Type B pancreatic cell (in vitro differentiated cells): ENCODE results near the gene DCAF10. TPM values are rescaled to one million over a fixed set of nuclear protein-coding genes. Genes with fewer than 3 reads are reported as not detected.
A peak's percentile ranks its signal among the peaks of the same experiment; 100 is the strongest.
"Not testable (repeated sequence)": the region's sequence is repeated elsewhere in the genome, so short reads cannot be mapped to it uniquely, and the experiment has no call there.

Experiments used
- DNase-seq: peaks from one replicate; pipeline ENCODE4 v3.0.0; 2021; ENCODE audit warnings: mixed read lengths; ENCODE audit not compliant: unreplicated experiment; ENCODE audit errors: extremely low spot score
- H3K27ac Mint-ChIP-seq: 2 replicates; pipeline ENCODE4 v1.8.0; 2021; ENCODE audit warnings: mild to moderate bottlenecking, mixed read lengths
- H3K27me3 Mint-ChIP-seq: 2 replicates; pipeline ENCODE4 v1.8.0; 2021; ENCODE audit warnings: mixed read lengths
- H3K36me3 Mint-ChIP-seq: 2 replicates; pipeline ENCODE4 v1.8.0; 2021; ENCODE audit warnings: mixed read lengths
- H3K4me1 Mint-ChIP-seq: one replicate; pipeline ENCODE4 v1.8.0; 2021; ENCODE audit warnings: mixed read lengths; ENCODE audit not compliant: unreplicated experiment
- H3K4me3 Mint-ChIP-seq: 2 replicates; pipeline ENCODE4 v1.8.0; 2021; ENCODE audit warnings: mild to moderate bottlenecking, mixed read lengths
- H3K9me3 Mint-ChIP-seq: 2 replicates; pipeline ENCODE4 v1.8.0; 2021; ENCODE audit warnings: mixed read lengths
- CTCF ChIP-seq: fragments of 200-600 bp; sonication (generic); conservative IDR thresholded peaks from 2 replicates; pipeline ENCODE4 v1.5.0; 2021; ENCODE audit warnings: antibody characterized with exemption, mild to moderate bottlenecking
- long read RNA-seq: library from polyadenylated mRNA; unstranded; transcript quantifications from one replicate; pipeline ENCODE4 v2.0.0, GENCODE V29; 2020
- total RNA-seq: library from RNA; stranded (reverse); gene quantifications from 2 replicates; pipeline ENCODE4 v1.2.1, GENCODE V29; 2021; ENCODE audit warnings: low replicate concordance

The DCAF10 gene, protein sequence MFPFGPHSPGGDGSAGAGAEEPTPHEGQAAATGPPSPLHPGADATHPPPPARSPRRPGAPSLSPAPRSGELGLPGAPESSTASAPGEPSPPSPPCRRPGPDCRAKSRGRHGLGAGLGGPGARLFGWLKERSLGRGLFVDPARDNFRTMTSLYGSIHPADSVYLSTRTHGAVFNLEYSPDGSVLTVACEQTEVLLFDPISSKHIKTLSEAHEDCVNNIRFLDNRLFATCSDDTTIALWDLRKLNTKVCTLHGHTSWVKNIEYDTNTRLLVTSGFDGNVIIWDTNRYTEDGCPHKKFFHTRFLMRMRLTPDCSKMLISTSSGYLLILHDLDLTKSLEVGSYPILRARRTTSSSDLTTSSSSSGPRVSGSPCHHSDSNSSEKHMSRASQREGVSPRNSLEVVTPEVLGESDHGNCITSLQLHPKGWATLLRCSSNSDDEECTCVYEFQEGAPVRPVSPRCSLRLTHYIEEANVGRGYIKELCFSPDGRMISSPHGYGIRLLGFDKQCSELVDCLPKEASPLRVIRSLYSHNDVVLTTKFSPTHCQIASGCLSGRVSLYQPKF
- 30.2 and 31.2 TPM in 2 replicates for total RNA-seq
- long read RNA-seq, partial matches to known transcripts, result 4 of 19 reads
- long read RNA-seq, other reads (novel, unspliced or antisense), result 12 of 19 reads

DNA sequence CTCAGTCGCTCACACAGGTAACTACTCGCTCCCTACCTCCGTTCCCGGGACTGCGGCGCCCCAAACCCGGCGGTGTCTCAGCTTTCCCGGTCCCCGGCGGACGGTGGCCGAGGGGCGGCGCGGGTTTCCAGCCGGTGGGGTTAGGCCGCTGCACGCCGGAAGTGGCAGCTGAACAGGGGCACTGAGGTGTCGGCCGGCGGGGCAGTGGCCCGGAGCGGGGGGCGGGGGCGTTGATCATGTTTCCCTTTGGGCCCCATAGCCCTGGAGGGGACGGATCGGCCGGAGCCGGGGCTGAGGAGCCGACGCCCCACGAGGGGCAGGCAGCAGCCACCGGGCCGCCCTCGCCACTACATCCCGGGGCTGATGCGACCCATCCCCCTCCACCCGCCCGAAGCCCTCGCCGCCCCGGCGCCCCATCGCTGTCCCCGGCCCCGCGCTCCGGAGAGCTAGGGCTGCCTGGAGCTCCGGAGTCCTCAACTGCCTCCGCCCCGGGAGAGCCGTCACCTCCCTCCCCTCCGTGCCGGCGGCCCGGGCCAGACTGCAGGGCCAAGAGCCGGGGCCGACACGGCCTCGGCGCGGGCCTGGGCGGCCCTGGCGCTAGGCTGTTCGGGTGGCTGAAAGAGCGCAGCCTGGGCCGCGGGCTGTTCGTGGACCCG, at the start of gene DCAF10:
DCAF10 (plus strand) TSS at position 167 of the 656 bp plus-strand sequence; CDS start at position 237, 70 bp downstream.
- DNase-seq, result peak; percentile 95
- peaks cover 5% of the 10 kb centered on the region for H3K9me3 Mint-ChIP-seq
- peaks cover 28% of the 10 kb centered on the region for H3K4me1 Mint-ChIP-seq
- H3K27me3 Mint-ChIP-seq, result no peaks in the 10 kb centered on the region
- H3K27ac Mint-ChIP-seq, result peak within 1 kb of the TSS; percentile 94
- H3K4me3 Mint-ChIP-seq, result peak within 1 kb of the TSS; percentile 98
- TF ChIP-seq CTCF, result peak; percentile 15
- H3K36me3 Mint-ChIP-seq, result peaks cover 8% of the 10 kb centered on the region

GRCh38 chr9:37751186-37751585, 49.4 kb upstream of the DCAF10 start:
- no peak for TF ChIP-seq CTCF
- H3K9me3 Mint-ChIP-seq, result no peaks in the 10 kb centered on the region
- peak overlapping the region; percentile 61 for H3K4me3 Mint-ChIP-seq
- H3K27me3 Mint-ChIP-seq, result peaks cover 5% of the 10 kb centered on the region
- DNase-seq, result no peak
- H3K36me3 Mint-ChIP-seq, result no peaks in the 10 kb centered on the region
- H3K27ac Mint-ChIP-seq, result no peak overlapping the region
- H3K4me1 Mint-ChIP-seq, result peaks cover 14% of the 10 kb centered on the region

DNA sequence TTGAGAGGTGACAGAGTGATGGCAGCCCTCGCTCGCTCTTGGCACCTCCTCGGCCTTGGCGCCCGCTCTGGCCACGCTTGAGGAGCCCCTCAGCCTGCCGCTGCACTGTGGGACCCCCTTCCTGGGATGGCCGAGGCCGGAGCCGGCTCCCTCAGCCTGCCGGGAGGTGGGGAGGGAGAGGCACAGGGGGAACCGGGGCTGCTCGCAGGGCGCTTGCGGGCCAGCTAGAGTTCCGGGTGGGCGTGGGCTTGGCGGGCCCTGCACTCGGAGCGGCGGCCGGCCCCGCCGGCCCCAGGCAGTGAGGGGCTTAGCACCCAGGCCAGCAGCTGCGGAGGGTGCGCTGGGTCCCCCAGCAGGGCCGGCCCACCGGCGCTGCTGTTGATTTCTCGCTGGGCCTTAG, 48.9 kb upstream of the DCAF10 start:
- not testable (repeated sequence) for H3K36me3 Mint-ChIP-seq, H3K27me3 Mint-ChIP-seq, DNase-seq, H3K4me3 Mint-ChIP-seq, H3K9me3 Mint-ChIP-seq, H3K27ac Mint-ChIP-seq
- H3K4me1 Mint-ChIP-seq, result peaks cover 14% of the 10 kb centered on the region

GRCh38 chr9:37752112-37752511, 48.5 kb upstream of the DCAF10 start:
- DNase-seq, H3K27me3 Mint-ChIP-seq, H3K36me3 Mint-ChIP-seq, H3K9me3 Mint-ChIP-seq, H3K4me3 Mint-ChIP-seq, H3K27ac Mint-ChIP-seq: not testable (repeated sequence)
- peaks cover 14% of the 10 kb centered on the region for H3K4me1 Mint-ChIP-seq

DNA sequence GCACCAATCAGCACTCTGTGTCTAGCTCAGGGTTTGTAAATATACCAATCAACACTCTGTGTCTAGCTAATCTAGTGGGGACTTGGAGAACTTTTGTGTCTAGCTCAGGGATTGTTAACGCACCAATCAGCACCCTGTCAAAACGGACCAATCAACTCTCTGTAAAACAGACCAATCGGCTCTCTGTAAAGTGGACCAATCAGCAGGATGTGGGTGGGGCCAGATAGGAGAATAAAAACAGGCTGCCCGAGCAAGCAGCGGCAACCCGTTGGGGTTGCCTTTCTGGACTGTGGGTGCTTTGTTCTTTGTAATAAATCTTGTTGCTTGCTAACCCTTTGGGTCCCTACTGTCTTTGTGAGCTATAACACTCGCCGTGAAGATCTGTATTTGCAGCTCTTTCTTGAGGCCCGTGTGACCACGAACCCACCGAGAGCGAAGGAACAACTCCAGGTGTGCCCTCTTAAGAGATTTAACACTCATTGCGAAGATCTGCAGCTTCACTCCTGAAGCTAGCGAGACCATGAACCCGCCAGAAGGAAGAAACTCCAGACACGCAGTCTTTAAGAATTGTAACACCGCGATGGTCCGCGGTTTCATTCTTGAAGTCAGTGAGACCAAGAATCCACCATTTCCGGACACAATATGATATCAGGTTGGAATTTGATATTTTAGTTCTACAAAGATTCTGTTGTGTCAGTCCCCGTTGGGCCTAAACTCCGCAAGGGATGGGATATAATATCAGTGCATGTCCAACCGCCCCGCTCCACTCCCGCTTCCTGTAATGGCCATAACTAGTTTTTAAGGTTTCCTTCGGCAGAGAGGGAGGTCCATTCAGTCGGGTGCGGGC, 47.7 kb upstream of the DCAF10 start:
- peak overlapping the region; percentile 98 for H3K4me3 Mint-ChIP-seq
- TF ChIP-seq CTCF, result no peak

GRCh38 chr9:37753489-37754190, 47.0 kb upstream of the DCAF10 start, which contains the start of gene TRMT10B:
TSS of gene TRMT10B (plus strand) at chr9:37753805. CDS start at chr9:37761932, 8,127 bp downstream.
- Mint-ChIP-seq H3K27me3 (peaks cover 5% of the 10 kb centered on the region), H3K27ac (peak within 1 kb of the TSS; percentile 86), H3K4me3 (peak within 1 kb of the TSS; percentile 98), H3K36me3 (no peaks in the 10 kb centered on the region), H3K4me1 (peaks cover 14% of the 10 kb centered on the region), H3K9me3 (no peaks in the 10 kb centered on the region)
- peak; percentile 76 for DNase-seq
- peak; percentile 52 for TF ChIP-seq CTCF

More for the DNA sequence above, 47.7 kb upstream of the DCAF10 start:
- DNase-seq, result no peak
- Mint-ChIP-seq H3K9me3 (no peaks in the 10 kb centered on the region), H3K4me1 (peaks cover 14% of the 10 kb centered on the region), H3K36me3 (no peaks in the 10 kb centered on the region), H3K27ac (peak overlapping the region; percentile 86), H3K27me3 (peaks cover 5% of the 10 kb centered on the region)
